Stimulated activated CD8-positive, alpha-beta memory T cell treated with anti-CD3 and anti-CD28 coated beads, Interleukin-4, amount 100 ng/mL, for 4 hours (primary cell): ENCODE results near the gene CPOX.

ENCODE experiments used
- DNase-seq, 2 donors: peaks; one replicate each; pipeline ENCODE4 v3.0.0-alpha.2; 2020; ENCODE audit warnings: low read depth in 2 of 2, low spot score in 1 of 2

Gene CPOX

GRCh38 chr3:98596541-98597500, 3.4 kb upstream of the CPOX start:
- DNase-seq: no peak

GRCh38 chr3:98596087-98596486, 2.7 kb upstream of the CPOX start:
- no peak for DNase-seq

GRCh38 chr3:98594628-98595324, 1.4 kb upstream of the CPOX start:
- no peak for DNase-seq

- no peak for DNase-seq
These were observed 971 bp downstream of the CPOX start for GRCh38 chr3:98592345-98592935.

GRCh38 chr3:98589331-98590036, 3.9 kb downstream of the CPOX start:
- DNase-seq: no peak

GRCh38 chr3:98588065-98588464, 5.3 kb downstream of the CPOX start:
- DNase-seq: no peak

GRCh38 chr3:98587654-98588053, 5.8 kb downstream of the CPOX start:
- no peak for DNase-seq

GRCh38 chr3:98584547-98584946, 8.9 kb downstream of the CPOX start:
- DNase-seq: no peak

GRCh38 chr3:98583766-98584165, 9.6 kb downstream of the CPOX start:
- no peak for DNase-seq

GRCh38 chr3:98582042-98582441, 11.4 kb downstream of the CPOX start:
- DNase-seq: no peak

- DNase-seq: no peak
These were observed 11.9 kb downstream of the CPOX start for GRCh38 chr3:98581474-98581873.

GRCh38 chr3:98580401-98581386, 12.7 kb downstream of the CPOX start:
- DNase-seq: no peak

- no peak for DNase-seq
These were observed 16.1 kb downstream of the CPOX start for GRCh38 chr3:98577178-98577895.

- no peak for DNase-seq
These were observed 19.3 kb downstream of the CPOX start for GRCh38 chr3:98574132-98574531.

GRCh38 chr3:98573181-98573728, 20.2 kb downstream of the CPOX start:
- DNase-seq: no peak

GRCh38 chr3:98568402-98568801, 25.0 kb downstream of the CPOX start:
- no peak for DNase-seq

GRCh38 chr3:98567666-98568270, 25.6 kb downstream of the CPOX start:
- no peak for DNase-seq

- DNase-seq: no peak
These were observed 27.6 kb downstream of the CPOX start for GRCh38 chr3:98565843-98566242.

- no peak for DNase-seq
These were observed 28.2 kb downstream of the CPOX start for GRCh38 chr3:98565237-98565643.
